ENCODE measurements around the gene ARL6. TPM values are rescaled to one million over a fixed set of nuclear protein-coding genes. Genes with fewer than 3 reads are reported as not detected.

The ARL6 gene
- total and polyA plus RNA-seq, 2 of the 8 experiments (the other 6 are each of a cell fraction or from before 2014, with no cell fraction given) = 1.8 to 12.0 TPM

DNA sequence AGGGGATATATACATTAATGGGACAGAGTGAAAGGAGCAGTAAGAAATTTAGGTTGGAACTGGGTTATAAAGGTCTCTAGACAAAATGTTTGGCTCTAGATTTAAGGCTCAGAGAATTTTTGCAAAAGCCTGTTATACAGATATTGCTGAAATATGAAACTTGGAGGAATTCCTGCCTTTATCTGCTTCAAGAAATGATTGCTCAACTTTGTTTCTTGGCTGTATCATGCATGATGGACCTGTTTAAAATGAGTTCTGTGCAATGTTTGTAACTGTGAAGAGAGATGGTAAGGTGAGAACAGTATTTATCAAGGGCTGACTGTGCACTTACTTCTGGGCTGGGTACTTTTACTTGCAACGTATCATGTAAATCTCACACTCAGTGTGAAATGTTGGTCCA, 60.5 kb downstream of the ARL6 start (continued):
- TF ChIP-seq, protein P1, sequence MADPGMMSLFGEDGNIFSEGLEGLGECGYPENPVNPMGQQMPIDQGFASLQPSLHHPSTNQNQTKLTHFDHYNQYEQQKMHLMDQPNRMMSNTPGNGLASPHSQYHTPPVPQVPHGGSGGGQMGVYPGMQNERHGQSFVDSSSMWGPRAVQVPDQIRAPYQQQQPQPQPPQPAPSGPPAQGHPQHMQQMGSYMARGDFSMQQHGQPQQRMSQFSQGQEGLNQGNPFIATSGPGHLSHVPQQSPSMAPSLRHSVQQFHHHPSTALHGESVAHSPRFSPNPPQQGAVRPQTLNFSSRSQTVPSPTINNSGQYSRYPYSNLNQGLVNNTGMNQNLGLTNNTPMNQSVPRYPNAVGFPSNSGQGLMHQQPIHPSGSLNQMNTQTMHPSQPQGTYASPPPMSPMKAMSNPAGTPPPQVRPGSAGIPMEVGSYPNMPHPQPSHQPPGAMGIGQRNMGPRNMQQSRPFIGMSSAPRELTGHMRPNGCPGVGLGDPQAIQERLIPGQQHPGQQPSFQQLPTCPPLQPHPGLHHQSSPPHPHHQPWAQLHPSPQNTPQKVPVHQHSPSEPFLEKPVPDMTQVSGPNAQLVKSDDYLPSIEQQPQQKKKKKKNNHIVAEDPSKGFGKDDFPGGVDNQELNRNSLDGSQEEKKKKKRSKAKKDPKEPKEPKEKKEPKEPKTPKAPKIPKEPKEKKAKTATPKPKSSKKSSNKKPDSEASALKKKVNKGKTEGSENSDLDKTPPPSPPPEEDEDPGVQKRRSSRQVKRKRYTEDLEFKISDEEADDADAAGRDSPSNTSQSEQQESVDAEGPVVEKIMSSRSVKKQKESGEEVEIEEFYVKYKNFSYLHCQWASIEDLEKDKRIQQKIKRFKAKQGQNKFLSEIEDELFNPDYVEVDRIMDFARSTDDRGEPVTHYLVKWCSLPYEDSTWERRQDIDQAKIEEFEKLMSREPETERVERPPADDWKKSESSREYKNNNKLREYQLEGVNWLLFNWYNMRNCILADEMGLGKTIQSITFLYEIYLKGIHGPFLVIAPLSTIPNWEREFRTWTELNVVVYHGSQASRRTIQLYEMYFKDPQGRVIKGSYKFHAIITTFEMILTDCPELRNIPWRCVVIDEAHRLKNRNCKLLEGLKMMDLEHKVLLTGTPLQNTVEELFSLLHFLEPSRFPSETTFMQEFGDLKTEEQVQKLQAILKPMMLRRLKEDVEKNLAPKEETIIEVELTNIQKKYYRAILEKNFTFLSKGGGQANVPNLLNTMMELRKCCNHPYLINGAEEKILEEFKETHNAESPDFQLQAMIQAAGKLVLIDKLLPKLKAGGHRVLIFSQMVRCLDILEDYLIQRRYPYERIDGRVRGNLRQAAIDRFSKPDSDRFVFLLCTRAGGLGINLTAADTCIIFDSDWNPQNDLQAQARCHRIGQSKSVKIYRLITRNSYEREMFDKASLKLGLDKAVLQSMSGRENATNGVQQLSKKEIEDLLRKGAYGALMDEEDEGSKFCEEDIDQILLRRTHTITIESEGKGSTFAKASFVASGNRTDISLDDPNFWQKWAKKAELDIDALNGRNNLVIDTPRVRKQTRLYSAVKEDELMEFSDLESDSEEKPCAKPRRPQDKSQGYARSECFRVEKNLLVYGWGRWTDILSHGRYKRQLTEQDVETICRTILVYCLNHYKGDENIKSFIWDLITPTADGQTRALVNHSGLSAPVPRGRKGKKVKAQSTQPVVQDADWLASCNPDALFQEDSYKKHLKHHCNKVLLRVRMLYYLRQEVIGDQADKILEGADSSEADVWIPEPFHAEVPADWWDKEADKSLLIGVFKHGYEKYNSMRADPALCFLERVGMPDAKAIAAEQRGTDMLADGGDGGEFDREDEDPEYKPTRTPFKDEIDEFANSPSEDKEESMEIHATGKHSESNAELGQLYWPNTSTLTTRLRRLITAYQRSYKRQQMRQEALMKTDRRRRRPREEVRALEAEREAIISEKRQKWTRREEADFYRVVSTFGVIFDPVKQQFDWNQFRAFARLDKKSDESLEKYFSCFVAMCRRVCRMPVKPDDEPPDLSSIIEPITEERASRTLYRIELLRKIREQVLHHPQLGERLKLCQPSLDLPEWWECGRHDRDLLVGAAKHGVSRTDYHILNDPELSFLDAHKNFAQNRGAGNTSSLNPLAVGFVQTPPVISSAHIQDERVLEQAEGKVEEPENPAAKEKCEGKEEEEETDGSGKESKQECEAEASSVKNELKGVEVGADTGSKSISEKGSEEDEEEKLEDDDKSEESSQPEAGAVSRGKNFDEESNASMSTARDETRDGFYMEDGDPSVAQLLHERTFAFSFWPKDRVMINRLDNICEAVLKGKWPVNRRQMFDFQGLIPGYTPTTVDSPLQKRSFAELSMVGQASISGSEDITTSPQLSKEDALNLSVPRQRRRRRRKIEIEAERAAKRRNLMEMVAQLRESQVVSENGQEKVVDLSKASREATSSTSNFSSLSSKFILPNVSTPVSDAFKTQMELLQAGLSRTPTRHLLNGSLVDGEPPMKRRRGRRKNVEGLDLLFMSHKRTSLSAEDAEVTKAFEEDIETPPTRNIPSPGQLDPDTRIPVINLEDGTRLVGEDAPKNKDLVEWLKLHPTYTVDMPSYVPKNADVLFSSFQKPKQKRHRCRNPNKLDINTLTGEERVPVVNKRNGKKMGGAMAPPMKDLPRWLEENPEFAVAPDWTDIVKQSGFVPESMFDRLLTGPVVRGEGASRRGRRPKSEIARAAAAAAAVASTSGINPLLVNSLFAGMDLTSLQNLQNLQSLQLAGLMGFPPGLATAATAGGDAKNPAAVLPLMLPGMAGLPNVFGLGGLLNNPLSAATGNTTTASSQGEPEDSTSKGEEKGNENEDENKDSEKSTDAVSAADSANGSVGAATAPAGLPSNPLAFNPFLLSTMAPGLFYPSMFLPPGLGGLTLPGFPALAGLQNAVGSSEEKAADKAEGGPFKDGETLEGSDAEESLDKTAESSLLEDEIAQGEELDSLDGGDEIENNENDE (IDR thresholded peaks at IDR 0.05; ENCODE audit: insufficient replicate concordance, low read length) = no peak
- no peak for TF ChIP-seq JUN (IDR thresholded peaks at IDR 0.05; ENCODE audit: low read depth, low read length)
- no peak for TF ChIP-seq EZH2 (IDR thresholded peaks at IDR 0.05; ENCODE audit: low read depth, low read length, severe bottlenecking)
- TF ChIP-seq CBX8 (IDR thresholded peaks at IDR 0.05; ENCODE audit: borderline replicate concordance, low read depth, low read length) = no peak
- TF ChIP-seq RBBP5 (IDR thresholded peaks at IDR 0.05; ENCODE audit: borderline replicate concordance, low read depth, low read length) = no peak
- TF ChIP-seq CEBPB (IDR thresholded peaks at IDR 0.05; ENCODE audit: low read depth, low read length) = no peak
- no peak for TF ChIP-seq POLR2A (IDR thresholded peaks at IDR 0.05; ENCODE audit: control extremely low read depth in 1 of 2, low read depth in 2 of 2, low read length in 2 of 2)

Data from H1 (cell line).